Effector CD4-positive, alpha-beta T cell (primary cell): Measurements from ENCODE around the gene MESP2.
"Not testable (repeated sequence)": the region's sequence is repeated elsewhere in the genome, so short reads cannot be mapped to it uniquely, and the experiment has no call there.

ENCODE experiments used
- DNase-seq: peaks from one replicate; pipeline ENCODE4 v3.0.0-alpha.2; 2020

MESP2 gene

DNA sequence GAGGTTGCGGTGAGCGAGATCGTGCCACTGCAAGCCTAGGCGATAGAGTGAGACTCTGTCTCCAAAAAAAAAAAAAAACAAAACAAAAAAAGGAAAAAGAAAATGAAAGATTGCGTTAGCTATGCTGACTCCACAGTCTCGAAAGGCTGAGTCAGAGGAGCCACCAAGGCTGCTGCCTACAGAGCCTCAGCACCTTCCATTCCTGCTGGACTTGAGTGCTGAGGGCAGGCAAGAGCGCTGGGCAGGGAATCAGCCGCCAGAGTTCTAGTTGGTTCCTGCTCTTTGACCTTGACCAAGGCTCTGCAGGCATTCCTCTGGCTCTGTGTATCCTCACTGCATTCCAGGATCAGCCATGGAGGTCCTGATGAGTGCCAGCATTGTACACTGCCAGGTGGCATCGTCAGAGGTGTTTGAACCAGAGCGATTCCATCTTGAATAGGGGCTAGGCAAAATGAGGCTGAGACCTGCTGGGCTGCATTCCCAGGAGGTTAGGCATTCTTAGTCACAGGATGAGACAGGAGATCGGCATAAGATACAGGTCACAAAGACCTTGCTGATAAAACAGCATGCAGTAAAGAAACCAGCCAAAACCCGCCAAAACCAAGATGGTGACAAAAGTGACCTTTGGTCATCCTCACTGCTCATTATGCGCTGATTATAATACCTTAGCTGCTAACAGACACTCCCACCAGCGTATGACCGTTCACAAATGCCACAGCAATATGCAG lies 5.9 kb downstream of the MESP2 start:
- no peak for DNase-seq

DNA sequence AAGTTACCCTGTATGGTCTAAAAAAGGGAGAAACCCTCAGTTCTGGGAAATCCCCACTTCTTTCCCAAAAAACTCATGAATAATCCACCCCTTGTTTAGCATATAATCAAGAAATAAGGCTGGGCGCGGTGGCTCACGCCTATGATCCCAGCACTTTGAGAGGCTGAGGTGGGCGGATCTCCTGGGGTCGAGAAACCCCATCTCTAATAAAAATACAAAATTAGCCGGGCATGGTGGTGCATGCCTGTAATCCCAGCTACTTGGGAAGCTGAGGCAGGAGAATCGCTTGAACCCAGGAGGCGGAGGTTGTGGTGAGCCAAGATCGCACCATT lies 6.5 kb downstream of the MESP2 start:
- DNase-seq = not testable (repeated sequence)

DNA sequence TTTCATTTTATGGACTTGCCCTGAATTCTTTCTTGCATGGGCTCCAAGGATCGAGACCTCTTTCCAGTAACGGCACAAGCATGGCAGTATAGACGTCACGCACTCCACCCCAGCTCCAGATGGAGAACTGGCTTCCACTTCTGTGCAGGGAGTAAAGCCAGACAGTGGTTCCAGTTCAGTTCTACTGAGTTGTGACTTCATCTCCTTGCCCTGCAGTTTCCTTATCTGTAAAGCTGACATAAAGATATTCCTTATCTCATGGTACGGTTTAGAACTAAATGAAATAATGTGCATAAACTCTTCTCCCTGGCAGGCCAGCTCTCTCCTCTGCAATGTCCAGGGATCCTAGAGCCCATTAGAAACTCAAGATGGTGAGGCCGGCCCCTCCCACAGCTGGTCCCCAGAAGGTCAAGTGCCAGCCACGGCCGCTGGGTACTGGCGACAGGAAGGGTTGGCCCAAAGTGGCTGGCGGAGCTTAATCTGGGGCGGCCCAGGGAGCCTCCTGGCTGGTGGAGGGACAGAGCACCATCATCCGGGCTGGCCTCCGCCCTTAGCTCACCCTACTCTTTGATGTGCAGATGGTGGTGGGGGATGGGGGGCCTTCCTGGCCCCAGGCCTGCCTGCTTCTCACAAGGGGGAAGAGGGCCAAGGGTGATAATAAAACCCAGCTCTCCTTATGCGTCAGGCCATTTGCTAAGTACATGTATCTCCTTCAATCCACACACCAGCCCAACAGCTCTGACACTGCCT lies 7.2 kb downstream of the MESP2 start:
- no peak for DNase-seq

DNA sequence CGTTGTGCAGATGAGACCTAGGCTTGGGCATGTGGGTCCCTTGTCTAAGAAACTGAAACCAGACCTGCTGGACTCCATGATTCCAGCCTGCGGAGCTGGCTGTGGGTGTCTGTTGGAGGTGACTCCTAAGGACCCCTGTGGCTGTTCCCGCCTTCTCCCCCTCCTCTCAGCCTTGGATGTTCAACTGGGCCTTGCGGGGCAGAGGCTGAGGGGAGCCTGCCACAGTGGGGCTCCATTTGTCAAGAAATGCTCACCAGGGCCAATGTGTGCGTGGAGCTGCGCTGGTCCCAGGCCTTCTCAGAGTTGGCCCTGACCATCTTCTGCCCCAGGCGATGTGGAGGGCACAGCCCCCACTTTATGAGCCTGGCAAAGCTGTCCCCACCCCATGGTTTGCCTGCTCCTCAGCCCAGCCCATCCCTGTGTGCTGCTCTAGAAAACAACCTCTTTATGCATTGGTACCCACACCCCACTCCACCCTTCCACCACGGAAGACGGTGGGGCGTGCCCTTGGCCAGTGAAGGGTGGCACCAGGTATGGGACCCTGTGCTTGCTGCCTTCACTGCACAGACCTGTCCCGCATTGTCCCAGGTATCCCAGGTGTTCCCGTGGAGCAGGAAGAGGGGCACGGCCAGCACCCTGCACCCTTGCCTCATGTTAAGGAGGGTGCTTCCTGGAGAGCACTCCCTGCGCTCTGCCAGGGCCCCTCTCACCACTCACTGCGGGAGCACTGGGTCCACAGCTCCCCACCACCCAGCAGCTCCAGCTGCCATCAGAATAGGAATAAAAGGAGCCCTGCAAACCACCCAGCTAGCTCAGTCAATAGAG lies 7.9 kb downstream of the MESP2 start:
- DNase-seq = no peak

DNA sequence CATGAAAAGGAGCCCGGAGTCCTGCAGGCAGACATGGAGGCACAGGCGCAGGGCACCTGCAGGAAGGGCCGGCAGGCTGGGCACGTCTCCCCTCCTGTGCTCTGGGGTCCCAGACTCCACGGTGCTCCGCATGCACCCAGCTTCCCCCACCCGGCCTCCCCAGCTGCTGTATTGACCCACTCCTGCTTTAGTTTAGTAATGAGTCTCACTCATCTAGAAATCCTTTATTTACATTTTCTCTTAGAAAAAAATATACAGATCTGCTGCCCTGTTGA lies 8.5 kb downstream of the MESP2 start:
- DNase-seq = no peak

DNA sequence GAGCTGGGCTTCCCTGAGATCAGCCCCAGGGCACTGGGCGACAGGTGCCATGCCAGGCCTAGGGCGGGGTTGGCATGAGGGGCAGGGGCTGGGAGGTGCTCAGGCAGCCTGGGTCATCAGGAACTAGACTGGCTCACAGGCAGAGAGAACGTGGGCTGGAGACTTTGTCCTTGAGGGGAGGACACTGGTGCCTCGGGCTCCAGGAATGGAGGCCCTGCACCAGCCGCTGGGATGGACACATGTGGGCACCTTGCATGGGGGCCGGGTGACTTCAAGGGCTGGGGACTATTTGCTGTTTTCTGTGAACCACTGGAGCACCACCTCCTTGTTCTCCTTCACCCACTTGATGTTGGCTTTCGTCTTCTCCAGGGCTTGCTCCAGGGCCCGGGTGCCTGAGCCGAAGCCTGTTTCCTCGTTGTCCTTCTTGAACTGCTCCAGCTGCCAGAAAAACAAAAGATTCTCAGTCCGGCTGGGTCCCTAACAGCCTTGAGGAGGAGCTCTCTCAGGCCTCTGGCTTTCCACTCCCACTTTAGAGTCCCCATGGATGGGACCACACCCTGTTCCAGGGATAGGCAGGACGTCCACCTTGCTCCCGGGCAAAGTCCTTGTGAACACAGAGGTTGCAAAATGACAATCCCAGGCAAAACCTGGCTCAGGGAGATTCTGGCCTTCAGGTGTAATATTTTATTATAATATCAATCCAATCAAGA lies 9.1 kb downstream of the MESP2 start:
- no peak for DNase-seq

DNA sequence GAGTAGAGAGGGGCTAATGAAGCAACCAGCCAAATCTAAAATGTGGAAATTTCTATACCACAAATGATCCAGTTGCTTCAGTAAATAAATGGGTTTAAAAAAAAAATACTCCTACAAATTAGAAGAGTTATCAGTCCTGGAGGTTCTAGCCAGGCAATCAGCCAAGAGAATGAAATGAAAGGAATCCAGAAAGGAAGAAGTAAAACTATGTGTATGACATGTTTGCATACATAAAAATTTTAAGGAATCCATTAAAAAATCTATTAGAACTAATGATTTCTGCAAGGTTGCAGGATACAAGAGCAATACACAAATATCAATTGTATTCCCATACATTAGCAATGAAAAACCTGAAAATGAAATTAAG lies 9.6 kb downstream of the MESP2 start:
- no peak for DNase-seq

DNA sequence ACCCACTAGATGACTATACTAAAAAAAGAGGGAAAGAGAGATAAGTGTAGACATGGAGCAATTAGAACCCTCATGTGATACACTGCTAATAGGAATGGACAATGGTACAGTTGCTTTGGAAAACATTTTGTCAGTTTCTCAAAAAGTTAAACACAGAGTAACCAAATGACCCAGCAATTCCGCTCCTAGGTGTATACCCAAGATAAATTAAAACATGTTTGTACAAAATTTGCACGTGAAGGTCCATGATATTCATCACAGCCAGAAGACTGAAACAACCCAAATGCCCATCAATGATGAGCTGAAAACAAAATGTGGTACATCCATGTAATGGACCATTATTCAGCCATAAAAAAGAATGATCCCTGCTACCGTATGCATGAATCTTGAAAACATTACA lies 11.8 kb downstream of the MESP2 start:
- DNase-seq = no peak

DNA sequence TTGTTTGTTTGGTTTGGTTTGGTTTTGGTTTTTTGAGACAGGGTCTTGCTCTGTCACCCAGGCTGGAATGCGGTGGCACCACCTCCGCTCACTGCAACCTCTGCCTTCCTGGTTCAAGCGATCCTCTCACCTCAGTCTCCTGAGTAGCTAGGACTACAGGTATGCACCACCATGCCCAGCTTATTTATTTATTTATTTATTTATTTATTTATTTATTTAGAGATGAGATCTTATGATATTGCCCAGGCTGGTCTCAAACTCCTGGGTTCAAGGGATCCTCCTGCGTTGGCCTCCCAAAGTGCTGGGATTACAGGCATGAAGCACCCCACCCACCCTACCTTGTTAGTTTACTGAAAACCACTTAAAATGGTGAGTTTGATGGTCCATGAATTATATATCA lies 12.5 kb downstream of the MESP2 start:
- DNase-seq = not testable (repeated sequence)

DNA sequence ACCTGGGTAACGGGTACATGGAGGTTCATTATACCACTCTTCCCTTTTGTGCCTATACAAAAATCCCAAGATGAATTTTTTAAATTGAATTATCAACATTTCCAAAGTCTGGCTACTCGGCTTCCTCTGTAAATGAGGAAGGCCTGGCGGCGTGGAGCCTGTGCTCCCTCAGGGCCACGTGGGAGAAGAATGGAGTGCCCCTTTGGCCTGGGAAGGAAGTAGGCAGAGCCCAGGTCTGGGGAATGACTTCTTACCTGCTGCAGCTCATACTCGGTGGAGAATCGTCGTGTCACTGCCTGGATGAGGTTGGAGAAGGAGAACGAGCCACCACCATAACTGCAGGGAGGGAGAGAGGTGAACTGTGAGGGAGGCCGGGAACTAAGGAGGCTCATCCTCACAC lies 14.1 kb downstream of the MESP2 start:
- DNase-seq = no peak

DNA sequence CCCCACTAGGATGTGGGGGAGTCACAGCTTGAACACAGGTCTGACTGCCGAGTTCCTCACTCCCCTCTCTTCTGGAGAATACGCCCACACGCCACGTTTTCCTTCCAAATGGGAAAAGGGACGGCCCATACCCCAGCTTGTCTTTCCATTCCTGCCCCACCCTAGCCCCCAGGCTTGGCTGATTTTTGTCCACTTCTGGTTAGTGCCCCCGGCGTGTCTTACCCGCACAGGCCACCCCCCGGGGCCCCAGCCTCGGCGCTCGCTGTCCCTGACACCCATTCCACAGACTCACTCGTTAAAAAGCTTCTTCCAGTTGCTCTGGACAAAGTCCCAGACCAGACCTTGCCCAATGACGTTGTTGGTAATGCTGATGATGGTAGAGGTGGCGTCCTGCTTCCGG lies 14.5 kb downstream of the MESP2 start:
- DNase-seq = no peak

DNA sequence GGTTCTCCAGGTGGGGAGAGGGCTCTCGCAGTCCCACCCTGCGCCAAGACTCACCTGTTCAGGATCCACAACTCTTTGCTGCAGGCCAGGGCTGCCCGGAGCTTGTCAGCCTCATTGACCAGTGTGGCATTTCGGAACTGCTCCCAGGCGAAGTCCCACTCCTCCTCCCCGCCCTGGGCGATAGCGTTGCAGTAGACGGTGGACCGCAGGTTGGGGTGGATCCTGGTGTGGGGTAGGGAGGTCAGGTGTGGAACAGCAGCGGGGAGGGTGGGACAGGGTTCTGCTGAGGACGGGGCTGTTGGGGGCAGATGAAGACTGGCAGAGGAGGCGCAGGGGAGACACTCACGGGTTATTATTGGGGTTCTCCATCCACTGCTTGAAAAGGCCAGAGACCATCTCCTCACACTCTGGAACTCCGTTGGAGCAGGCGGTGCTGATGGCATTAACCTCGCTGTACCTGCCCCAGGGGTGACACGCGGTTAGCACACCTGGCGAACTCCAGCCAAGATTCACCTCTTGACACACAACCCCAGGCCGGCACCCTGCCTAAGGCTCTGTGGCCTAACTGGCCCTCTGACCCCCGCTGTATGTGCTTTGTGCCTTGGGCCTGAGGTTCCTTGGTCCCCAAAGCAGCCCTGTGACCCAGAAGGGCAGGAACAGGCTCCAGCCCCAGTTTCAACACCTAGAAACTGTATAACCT lies 16.1 kb downstream of the MESP2 start:
- DNase-seq = no peak

DNA sequence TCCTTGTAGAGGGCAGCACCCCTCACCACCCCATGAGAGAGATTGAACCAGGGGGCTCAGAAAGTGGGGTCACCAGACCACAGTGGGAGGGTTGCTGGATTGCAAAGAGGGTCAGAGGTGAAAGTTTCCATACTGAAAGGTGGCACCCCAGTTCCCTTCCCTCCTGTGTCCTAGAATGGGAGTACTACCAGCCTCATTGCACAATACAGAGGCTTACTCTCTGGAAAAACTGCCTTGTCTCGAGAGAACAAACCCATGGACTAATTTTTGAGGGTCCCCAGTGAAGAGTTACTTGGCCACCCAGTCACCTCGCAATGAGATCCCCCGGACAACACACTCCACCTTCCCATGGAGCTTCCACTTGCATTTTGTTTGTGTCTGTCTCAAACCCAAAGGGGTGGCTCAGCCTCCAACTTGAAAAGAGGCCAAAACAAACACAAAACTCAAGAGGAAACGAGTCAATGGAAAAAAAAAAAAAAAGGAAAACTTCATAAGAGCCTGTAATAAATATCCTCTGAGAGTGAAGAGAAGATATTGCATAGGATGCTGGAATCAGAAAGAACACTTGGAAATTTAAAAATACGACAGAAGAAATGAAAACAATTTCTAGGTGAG lies 18.6 kb downstream of the MESP2 start:
- DNase-seq = no peak

DNA sequence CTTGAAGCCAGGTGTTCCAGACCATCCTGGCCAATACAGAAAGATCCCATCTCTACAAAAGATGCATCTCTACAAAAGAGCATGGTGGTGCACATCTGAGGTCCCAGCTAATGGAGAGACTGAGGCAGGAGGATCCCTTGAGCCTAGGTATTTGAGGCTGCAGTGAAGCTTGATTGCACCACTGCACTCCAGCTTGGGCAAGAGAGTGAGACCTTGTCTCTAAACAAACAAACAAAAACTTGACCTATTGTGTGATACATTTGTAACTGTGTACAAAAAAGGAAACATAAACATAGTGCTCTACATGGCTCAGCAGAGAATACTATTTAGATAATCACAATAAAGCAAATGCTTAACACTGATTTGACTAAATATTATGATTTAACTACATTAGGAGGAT lies 19.9 kb downstream of the MESP2 start:
- no peak for DNase-seq

DNA sequence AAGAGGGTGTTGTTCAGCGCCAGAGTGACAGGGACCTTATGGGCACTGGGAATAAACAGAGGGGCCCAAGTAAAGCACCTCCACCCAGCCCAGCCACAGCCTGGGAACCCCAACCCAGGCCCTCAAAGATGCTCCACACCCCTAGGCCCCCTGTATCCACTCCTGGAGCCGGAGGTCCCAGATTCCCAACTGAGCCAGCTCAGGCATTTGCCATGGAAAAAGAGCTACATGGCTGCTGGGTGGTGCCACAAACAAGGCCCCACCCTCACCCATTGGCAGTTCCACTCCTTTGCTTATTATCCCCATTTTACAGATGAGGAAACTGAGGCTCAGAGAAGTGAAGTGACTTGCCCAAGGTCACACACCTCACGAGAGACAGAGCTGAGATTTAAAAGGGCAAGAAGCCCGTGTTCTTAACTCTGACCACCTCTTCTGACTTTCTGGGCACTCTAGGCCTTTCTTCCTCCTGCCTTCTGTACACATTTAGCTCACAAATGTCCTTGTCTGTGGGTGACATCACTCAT lies 21.6 kb downstream of the MESP2 start:
- no peak for DNase-seq

DNA sequence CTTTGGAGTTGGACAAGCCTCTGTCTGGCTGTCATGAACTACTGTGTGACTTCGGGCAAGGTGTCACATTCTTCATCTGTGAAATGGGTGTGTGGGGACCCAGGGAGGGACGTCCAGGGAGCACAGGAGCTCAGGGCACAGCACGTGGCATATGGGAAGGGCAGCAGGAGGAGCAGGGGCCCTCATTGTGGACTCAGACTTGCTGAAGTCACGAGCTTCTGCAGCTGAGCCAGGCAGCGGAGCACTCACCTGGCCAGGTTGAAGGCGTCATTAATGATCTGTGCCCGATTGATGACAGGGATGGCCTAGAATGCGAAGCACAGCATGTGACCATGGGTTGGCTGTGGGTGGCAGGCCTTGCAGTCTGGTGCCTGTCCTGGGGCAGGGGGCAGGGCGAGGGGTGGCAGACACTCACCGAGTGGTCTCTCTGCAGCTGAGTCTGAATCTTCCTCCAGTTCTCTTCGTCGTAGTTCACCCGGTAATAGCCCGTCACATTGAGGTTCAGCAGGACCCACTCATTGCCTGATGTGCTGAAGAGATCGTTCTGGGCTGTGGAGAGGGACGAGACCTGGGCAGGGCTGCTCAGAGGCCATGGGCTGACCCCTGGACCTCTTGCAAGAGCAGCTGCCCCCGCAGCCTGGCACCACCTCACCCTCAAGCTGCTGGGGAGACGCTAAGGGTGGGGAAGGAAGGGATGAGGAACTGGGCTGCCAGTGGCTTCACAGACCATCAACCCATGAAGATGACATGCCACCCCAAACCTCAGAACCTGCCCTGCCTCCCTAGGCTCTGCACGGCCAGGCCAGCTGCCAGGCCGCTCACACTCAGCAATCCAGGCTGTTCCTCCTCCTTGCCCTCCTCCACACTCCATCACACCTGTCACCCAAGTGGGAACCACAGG lies 23.1 kb downstream of the MESP2 start:
- no peak for DNase-seq

DNA sequence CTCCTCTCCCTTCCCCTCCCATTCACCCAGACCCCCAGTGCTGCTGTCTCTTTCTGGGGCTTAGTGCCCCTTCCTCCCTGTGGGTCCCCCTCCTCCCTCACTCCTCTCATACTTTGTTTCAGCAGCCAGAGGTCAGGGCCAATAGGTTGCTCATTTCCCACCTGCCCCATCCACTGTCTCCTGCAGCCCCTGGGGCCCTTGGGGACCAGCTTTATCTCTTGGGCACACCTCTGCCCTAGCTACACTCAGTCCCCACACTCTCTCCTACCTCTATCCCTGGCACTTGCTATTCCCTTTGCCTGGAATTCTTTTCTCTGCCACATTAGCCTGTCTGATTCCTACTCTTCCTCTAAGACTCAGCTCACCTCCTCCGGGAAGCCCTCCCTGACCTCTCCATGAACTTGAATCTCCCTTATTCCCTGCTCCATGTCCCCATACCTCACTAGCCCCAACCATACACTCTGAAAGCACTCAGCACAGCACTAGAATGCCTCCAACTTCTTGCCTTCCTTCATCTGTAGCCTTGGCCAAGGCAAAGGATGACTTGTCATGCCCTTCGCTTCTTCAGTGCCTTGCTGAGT lies 23.9 kb downstream of the MESP2 start:
- DNase-seq = no peak

DNA sequence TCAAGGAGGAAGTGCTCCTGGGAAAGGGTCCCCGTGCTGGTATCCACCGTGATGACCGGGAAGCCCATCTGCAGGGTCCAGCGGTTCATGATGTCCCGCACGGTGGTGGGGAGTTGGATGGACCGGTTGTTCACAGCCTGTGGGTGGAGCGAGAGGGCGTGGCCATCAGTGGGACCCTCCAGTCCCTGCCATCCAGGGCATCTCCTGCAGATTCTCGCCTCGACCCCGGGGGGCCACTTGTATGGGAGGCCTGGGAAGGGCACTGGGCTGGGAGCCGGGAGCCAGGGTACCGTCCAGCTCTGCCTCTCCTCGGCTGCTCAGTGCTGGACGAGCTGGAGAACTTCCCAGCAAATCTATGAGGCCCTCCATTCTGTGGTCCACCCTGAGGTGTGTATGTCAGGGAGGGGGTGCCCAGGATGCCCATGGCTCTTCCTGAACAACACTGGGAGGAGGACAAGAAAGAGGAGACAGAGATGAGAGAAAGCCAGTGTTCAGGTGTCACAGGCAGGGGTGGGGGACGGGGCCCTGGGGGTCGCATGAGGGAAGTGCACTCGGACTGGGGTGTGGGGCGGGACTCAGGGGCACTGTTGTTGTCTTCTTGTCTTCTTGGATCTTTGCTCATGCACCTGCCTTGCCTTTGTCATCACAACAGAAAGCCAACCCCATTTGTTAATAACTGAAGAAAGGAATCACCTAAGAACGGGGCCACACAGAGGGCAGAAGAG lies 25.5 kb downstream of the MESP2 start:
- DNase-seq = no peak

DNA sequence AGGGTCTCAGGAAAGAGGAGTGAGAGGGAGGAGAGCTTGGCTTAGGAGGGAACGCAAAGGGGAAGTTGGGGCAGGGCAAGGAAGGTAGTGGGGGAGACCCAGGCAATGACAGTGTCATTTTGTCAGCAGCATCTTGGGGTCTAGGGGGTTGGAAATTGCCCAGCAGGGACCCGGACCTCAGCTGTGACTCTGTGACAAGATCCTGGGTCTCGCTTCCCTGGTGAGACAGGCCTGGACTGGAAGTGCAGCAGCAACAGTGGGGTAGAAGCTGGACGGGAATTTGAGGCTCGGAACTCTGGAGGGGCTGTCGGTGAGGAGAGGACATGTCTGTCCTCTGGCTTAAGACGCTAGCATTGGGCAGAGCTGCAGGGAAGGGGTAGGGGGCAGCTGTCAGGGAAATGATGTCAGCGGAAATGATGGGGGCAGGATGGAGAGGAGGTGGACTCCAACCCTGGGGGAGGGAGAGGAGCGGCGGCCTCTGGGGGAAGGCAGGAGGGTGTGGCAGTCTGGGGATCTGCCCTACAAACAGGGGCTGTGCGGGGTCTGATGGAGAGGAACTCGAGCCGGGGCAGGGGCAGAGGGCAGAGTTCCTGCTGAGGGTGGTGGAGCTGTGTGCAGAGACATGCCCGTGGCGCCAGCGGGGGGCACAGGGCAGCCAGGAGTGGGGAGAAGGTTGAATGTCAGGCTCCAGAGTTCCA lies 26.2 kb downstream of the MESP2 start:
- no peak for DNase-seq
